Fibroblast of peridontal ligament (primary cell): ENCODE data around the gene TRIM22.

Source experiments
- DNase-seq: peaks from one replicate; pipeline ENCODE4 v3.0.0-alpha.2; 2010; ENCODE audit errors: extremely low read depth

Gene TRIM22

GRCh38 chr11:5738431-5738830, 48.8 kb downstream of the TRIM22 start:
- no peak for DNase-seq

- no peak for DNase-seq
These were observed 57.0 kb downstream of the TRIM22 start for GRCh38 chr11:5746614-5747013.

GRCh38 chr11:5749836-5750235, 60.2 kb downstream of the TRIM22 start:
- DNase-seq: no peak

- no peak for DNase-seq
These were observed 64.4 kb downstream of the TRIM22 start, which contains the start of gene OR52N4 for GRCh38 chr11:5753943-5754342. OR52N4 (plus strand) TSS chr11:5754243; CDS start chr11:5754741, 498 bp downstream.
